NCI-H2107 (cell line): ENCODE results near the gene BMAL1.

Experiments
- DNase-seq: peaks from one replicate; lab custom pipeline; 2025; lab: John Stamatoyannopoulos, UW

The BMAL1 gene

GRCh38 chr11:13291361-13291760 lies 13.8 kb downstream of the BMAL1 start:
- DNase-seq: no peak

GRCh38 chr11:13291800-13292199 lies 14.2 kb downstream of the BMAL1 start:
- no peak for DNase-seq

GRCh38 chr11:13292970-13293369 lies 15.4 kb downstream of the BMAL1 start:
- no peak for DNase-seq

GRCh38 chr11:13294178-13294577 lies 16.6 kb downstream of the BMAL1 start:
- DNase-seq: no peak

- DNase-seq: no peak
Measured at GRCh38 chr11:13294771-13295579, 17.4 kb downstream of the BMAL1 start.

GRCh38 chr11:13297308-13297916 lies 19.8 kb downstream of the BMAL1 start:
- no peak for DNase-seq

- no peak for DNase-seq
Measured at GRCh38 chr11:13297917-13298356, 20.3 kb downstream of the BMAL1 start.

GRCh38 chr11:13298765-13299164 lies 21.2 kb downstream of the BMAL1 start:
- no peak for DNase-seq

GRCh38 chr11:13301522-13301921 lies 23.9 kb downstream of the BMAL1 start:
- DNase-seq: no peak

GRCh38 chr11:13302420-13302958 lies 24.9 kb downstream of the BMAL1 start:
- no peak for DNase-seq

- DNase-seq: no peak
Measured at GRCh38 chr11:13303668-13304649, 26.4 kb downstream of the BMAL1 start.

- DNase-seq: no peak
Measured at GRCh38 chr11:13304655-13305335, 27.2 kb downstream of the BMAL1 start.

- DNase-seq: no peak
Measured at GRCh38 chr11:13308704-13309103, 31.1 kb downstream of the BMAL1 start.

GRCh38 chr11:13309156-13309555 lies 31.6 kb downstream of the BMAL1 start:
- no peak for DNase-seq

GRCh38 chr11:13310443-13310842 lies 32.9 kb downstream of the BMAL1 start:
- DNase-seq: no peak

GRCh38 chr11:13311570-13311969 lies 34.0 kb downstream of the BMAL1 start:
- no peak for DNase-seq

GRCh38 chr11:13313005-13313819 lies 35.6 kb downstream of the BMAL1 start:
- no peak for DNase-seq

GRCh38 chr11:13314676-13315394 lies 37.2 kb downstream of the BMAL1 start:
- DNase-seq: no peak

- DNase-seq: no peak
Measured at GRCh38 chr11:13315517-13316432, 38.2 kb downstream of the BMAL1 start.
